Upper lobe of right lung (tissue), 1 donor: Measurements from ENCODE around the gene CSTA. TPM values are rescaled to one million over a fixed set of nuclear protein-coding genes. Genes with fewer than 3 reads are reported as not detected.
A peak's percentile ranks its signal among the peaks of the same experiment; 100 is the strongest.

Experiments used
- ATAC-seq: fragments of 200-7000 bp; cut with Tn5 transposase; one replicate; pipeline ENCODE4 v1.9.1; 2020; ENCODE audit warnings: mild to moderate bottlenecking, moderate library complexity
- DNase-seq: peaks from one replicate; pipeline ENCODE4 v3.0.0-alpha.2; 2020
- H3K27ac ChIP-seq: fragments of 200-600 bp; one replicate; pipeline ENCODE4 v1.8.0; 2022
- H3K27me3 ChIP-seq: fragments of 200-600 bp; one replicate; pipeline ENCODE4 v1.8.0; 2022; ENCODE audit warnings: mild to moderate bottlenecking
- H3K36me3 ChIP-seq: fragments of 200-600 bp; one replicate; pipeline ENCODE4 v1.8.0; 2022
- H3K4me1 ChIP-seq: fragments of 200-600 bp; one replicate; pipeline ENCODE4 v1.8.0; 2022
- H3K4me3 ChIP-seq: fragments of 200-600 bp; one replicate; pipeline ENCODE4 v1.8.0; 2022; ENCODE audit warnings: mild to moderate bottlenecking
- H3K9me3 ChIP-seq: fragments of 200-600 bp; one replicate; pipeline ENCODE4 v1.8.0; 2022
- intact Hi-C: fragments of 100-400 bp; cut with DNase I; formaldehyde crosslinking; loops from one replicate; pipeline ENCODE4 v1.11.0; 2022
- total RNA-seq: library from RNA; stranded (reverse); fragmentation: NEBNext Ultra II Directional; extraction: Animal tissue kit (Norgen Biotek cat#: 25700); gene quantifications from one replicate; pipeline ENCODE4 v1.2.1, GENCODE V29; 2021
- TF ChIP-seq, protein P1 (sequence below): fragments of 200-600 bp; IDR thresholded peaks from one replicate; pipeline ENCODE4 v1.8.0; 2022; ENCODE audit warnings: antibody characterized with exemption
- donor health status: DM: no; HTN: yes; CAD: no; lungs with severe emphysema.

Gene CSTA
- total RNA-seq, 1 donor from 2014 or later = 22.3 TPM

- TF ChIP-seq, protein P1, sequence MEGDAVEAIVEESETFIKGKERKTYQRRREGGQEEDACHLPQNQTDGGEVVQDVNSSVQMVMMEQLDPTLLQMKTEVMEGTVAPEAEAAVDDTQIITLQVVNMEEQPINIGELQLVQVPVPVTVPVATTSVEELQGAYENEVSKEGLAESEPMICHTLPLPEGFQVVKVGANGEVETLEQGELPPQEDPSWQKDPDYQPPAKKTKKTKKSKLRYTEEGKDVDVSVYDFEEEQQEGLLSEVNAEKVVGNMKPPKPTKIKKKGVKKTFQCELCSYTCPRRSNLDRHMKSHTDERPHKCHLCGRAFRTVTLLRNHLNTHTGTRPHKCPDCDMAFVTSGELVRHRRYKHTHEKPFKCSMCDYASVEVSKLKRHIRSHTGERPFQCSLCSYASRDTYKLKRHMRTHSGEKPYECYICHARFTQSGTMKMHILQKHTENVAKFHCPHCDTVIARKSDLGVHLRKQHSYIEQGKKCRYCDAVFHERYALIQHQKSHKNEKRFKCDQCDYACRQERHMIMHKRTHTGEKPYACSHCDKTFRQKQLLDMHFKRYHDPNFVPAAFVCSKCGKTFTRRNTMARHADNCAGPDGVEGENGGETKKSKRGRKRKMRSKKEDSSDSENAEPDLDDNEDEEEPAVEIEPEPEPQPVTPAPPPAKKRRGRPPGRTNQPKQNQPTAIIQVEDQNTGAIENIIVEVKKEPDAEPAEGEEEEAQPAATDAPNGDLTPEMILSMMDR = no peak
- intact Hi-C loops = no loop called here
- no peaks in the 10 kb centered on the region for H3K9me3 ChIP-seq
- H3K27ac ChIP-seq = peak within 1 kb of the TSS; percentile 92
- H3K27me3 ChIP-seq = no peaks in the 10 kb centered on the region
- peak within 1 kb of the TSS; percentile 73 for H3K4me3 ChIP-seq
- ATAC-seq (peak; percentile 87), DNase-seq (peak; percentile 91)
- H3K36me3 ChIP-seq = no peaks in the 10 kb centered on the region
- H3K4me1 ChIP-seq = peaks cover 20% of the 10 kb centered on the region
These were observed 58.0 kb downstream of the CSTA start, which contains the start of gene MIX23 for GRCh38 chr3:122382888-122383666. MIX23 (minus strand) TSS chr3:122383231; CDS start chr3:122383224, 7 bp downstream.

DNA sequence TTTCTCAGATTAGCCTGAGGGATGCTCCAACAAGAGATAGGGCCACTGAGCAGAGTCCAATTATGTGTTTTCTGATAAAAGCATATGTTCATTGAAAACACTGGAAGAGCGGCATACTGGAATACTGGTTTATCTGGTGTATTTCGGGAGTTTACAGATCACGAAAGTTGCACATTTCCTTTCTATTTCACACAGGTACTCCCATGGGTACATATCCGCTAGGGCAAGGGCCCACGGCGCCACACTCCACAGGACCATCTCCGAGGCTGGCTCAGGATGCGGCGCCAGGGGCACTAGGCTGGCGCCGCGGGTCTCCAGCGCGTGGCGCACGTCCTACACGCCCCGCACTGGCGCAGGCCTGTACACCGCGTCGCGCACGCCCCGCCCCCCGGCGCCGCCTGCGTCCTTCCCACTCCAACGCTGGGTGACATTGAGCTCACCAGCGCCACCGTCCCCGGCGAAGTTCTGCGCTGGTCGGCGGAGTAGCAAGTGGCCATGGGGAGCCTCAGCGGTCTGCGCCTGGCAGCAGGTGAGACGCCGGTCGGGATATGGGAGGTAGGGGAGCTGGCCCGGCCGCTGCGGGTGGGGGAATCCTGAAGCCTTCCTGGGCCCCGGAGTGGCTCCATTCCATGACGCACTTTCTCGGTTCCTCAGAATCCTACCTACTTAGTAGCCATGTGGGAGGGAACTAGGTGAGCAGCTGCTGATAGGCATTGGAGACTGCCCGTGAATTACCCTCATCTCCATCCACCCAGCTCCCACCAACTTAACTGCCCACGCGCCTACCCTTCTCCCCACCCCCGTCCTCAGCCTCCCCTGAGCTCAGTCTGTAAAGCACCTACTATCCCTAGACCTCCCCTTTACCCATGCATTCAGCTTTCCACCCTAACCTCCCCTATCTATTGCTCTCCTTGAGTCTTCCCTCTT, 59.0 kb downstream of the CSTA start, which contains the start of gene FAM162A:
Gene FAM162A, plus strand, starts transcription at position 412 of the 927 bp plus-strand sequence. Its CDS starts 84 bp downstream, at position 496.
- Histone ChIP-seq H3K4me3 (peak within 1 kb of the TSS; percentile 73), H3K36me3 (no peaks in the 10 kb centered on the region), H3K27ac (peak within 1 kb of the TSS; percentile 92), H3K9me3 (no peaks in the 10 kb centered on the region), H3K27me3 (no peaks in the 10 kb centered on the region), H3K4me1 (peaks cover 20% of the 10 kb centered on the region)
- ATAC-seq (peak; percentile 98), DNase-seq (peak; percentile 98)
- intact Hi-C loops = no loop called here
- TF ChIP-seq, protein P1 = peak; percentile 67

- H3K9me3 ChIP-seq = no peaks in the 10 kb centered on the region
- H3K4me3 ChIP-seq = no peak overlapping the region
- H3K27me3 ChIP-seq = no peaks in the 10 kb centered on the region
- DNase-seq (no peak), ATAC-seq (no peak)
- peaks cover 13% of the 10 kb centered on the region for H3K4me1 ChIP-seq
- TF ChIP-seq, protein P1 = no peak
- no peaks in the 10 kb centered on the region for H3K36me3 ChIP-seq
- intact Hi-C loops = no loop called here
- no peak overlapping the region for H3K27ac ChIP-seq
These were observed 62.7 kb downstream of the CSTA start for GRCh38 chr3:122387709-122388108.

- ATAC-seq (no peak), DNase-seq (no peak)
- Histone ChIP-seq H3K27me3 (no peaks in the 10 kb centered on the region), H3K4me3 (no peak overlapping the region), H3K9me3 (no peaks in the 10 kb centered on the region), H3K36me3 (no peaks in the 10 kb centered on the region), H3K27ac (no peak overlapping the region), H3K4me1 (peaks cover 13% of the 10 kb centered on the region)
- TF ChIP-seq, protein P1 = no peak
- intact Hi-C loops = no loop called here
These were observed 64.1 kb downstream of the CSTA start for GRCh38 chr3:122389197-122389596.

DNA sequence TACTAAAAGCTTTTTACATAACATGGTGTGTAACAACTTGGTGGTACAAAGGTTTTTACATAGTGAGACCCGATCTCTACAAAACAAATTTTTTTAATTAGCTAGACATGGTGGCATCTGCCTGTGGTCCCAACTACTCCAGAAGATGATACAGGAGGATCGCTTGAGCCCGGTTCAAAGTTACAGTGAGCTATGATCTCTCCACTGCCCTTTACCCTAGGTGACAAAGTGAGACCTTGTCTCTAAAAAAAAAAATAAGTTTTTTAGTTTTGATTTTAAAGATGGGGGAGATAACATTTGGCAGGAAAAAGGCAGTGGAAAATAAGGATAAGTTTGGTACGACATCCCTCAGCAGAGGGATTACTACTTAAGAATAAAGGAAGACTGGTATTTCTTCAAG, 64.8 kb downstream of the CSTA start:
- ATAC-seq = no peak
- H3K36me3 ChIP-seq = no peaks in the 10 kb centered on the region
- H3K27ac ChIP-seq = no peak overlapping the region
- intact Hi-C loops = no loop called here
- TF ChIP-seq, protein P1 = no peak
- DNase-seq = no peak
- no peaks in the 10 kb centered on the region for H3K9me3 ChIP-seq
- H3K27me3 ChIP-seq = no peaks in the 10 kb centered on the region
- H3K4me3 ChIP-seq = no peak overlapping the region
- peaks cover 8% of the 10 kb centered on the region for H3K4me1 ChIP-seq
